GM08714 (cell line): ENCODE measurements around the gene NOSIP.

Source experiments
- H3K4me3 ChIP-seq: fragments of 200-500 bp; sonication (Bioruptor generic); 2 replicates; pipeline ENCODE4 v1.5.1; 2014; ENCODE audit warnings: mild to moderate bottlenecking, low read length, inconsistent platforms
- ZNF274 ChIP-seq: IDR thresholded peaks from 2 replicates; pipeline ENCODE4 v1.6.1; 2012; ENCODE audit warnings: mild to moderate bottlenecking, low read depth, low read length

Gene NOSIP

GRCh38 chr19:49536921-49537462 lies 43.4 kb downstream of the NOSIP start:
- no peak for TF ChIP-seq ZNF274
- no peak overlapping the region for H3K4me3 ChIP-seq

GRCh38 chr19:49534632-49535385 lies 45.5 kb downstream of the NOSIP start:
- peak overlapping the region; percentile 59; the same call in 1 of the 2 replicates for H3K4me3 ChIP-seq
- TF ChIP-seq ZNF274, result no peak

- TF ChIP-seq ZNF274, result no peak
- H3K4me3 ChIP-seq, result peak overlapping the region; percentile 59; the same call in 1 of the 2 replicates
These were observed 46.5 kb downstream of the NOSIP start for GRCh38 chr19:49533551-49534488.

GRCh38 chr19:49530708-49531107 lies 49.6 kb downstream of the NOSIP start:
- H3K4me3 ChIP-seq, result no peak overlapping the region
- no peak for TF ChIP-seq ZNF274

GRCh38 chr19:49528211-49528771 lies 52.1 kb downstream of the NOSIP start:
- no peak overlapping the region; the same call in 1 of the 2 replicates for H3K4me3 ChIP-seq
- TF ChIP-seq ZNF274, result no peak

GRCh38 chr19:49524812-49525455 lies 55.4 kb downstream of the NOSIP start:
- H3K4me3 ChIP-seq, result no peak overlapping the region
- no peak for TF ChIP-seq ZNF274

- no peak overlapping the region for H3K4me3 ChIP-seq
- TF ChIP-seq ZNF274, result no peak
These were observed 59.5 kb downstream of the NOSIP start for GRCh38 chr19:49520705-49521319.

- no peak for TF ChIP-seq ZNF274
These were observed 62.3 kb downstream of the NOSIP start for GRCh38 chr19:49518033-49518432.

GRCh38 chr19:49515767-49516166 lies 64.6 kb downstream of the NOSIP start:
- no peak overlapping the region for H3K4me3 ChIP-seq
- TF ChIP-seq ZNF274, result no peak

More at GRCh38 chr19:49518033-49518432, 62.3 kb downstream of the NOSIP start:
- no peak overlapping the region for H3K4me3 ChIP-seq

GRCh38 chr19:49514151-49514550 lies 66.2 kb downstream of the NOSIP start:
- TF ChIP-seq ZNF274, result no peak
- H3K4me3 ChIP-seq, result no peak overlapping the region

- no peak overlapping the region for H3K4me3 ChIP-seq
- TF ChIP-seq ZNF274, result no peak
These were observed 66.6 kb downstream of the NOSIP start for GRCh38 chr19:49513746-49514118.

GRCh38 chr19:49512970-49513745 lies 67.2 kb downstream of the NOSIP start:
- peak overlapping the region; percentile 64 for H3K4me3 ChIP-seq
- TF ChIP-seq ZNF274, result no peak
